Liver (tissue), 9 donors: Measurements from ENCODE around the gene ZNF541. TPM values are rescaled to one million over a fixed set of nuclear protein-coding genes. Genes with fewer than 3 reads are reported as not detected.

ENCODE experiments used
- DNase-seq: peaks from one replicate; pipeline ENCODE4 v3.0.0-alpha.2; 2017; ENCODE audit warnings: low spot score
- H3K27ac ChIP-seq, 2 donors: one replicate each; pipeline ENCODE4 v1.7.0; 2013; ENCODE audit warnings: inconsistent platforms in 2 of 2, low read length in 2 of 2, control low read depth in 1 of 2, low read depth in 1 of 2, mild to moderate bottlenecking in 1 of 2
- H3K27me3 ChIP-seq, 4 donors: one replicate each; pipeline versions ENCODE4 v1.6.1 to v1.7.0; 2013; ENCODE audit warnings: low read length in 3 of 4, inconsistent platforms in 1 of 4, mild to moderate bottlenecking in 1 of 4, moderate library complexity in 1 of 4; ENCODE audit not compliant: control insufficient read depth in 4 of 4, insufficient read depth in 4 of 4
- H3K36me3 ChIP-seq, 4 donors: one replicate each; pipeline versions ENCODE4 v1.6.1 to v1.7.0; 2013; ENCODE audit warnings: low read length in 3 of 4, mild to moderate bottlenecking in 3 of 4, low read depth in 1 of 4, moderate library complexity in 1 of 4; ENCODE audit not compliant: control insufficient read depth in 4 of 4, insufficient read depth in 3 of 4
- H3K4me1 ChIP-seq, 4 donors: one replicate each; pipeline versions ENCODE4 v1.6.1 to v1.7.0; 2013; ENCODE audit warnings: low read length in 3 of 4, mild to moderate bottlenecking in 3 of 4, moderate library complexity in 1 of 4; ENCODE audit not compliant: control insufficient read depth in 4 of 4, insufficient read depth in 4 of 4
- H3K4me3 ChIP-seq, 3 donors: one replicate each; pipeline versions ENCODE4 v1.6.1 to v1.7.0; 2013; ENCODE audit warnings: low read length in 3 of 3, control low read depth in 1 of 3, low read depth in 1 of 3, mild to moderate bottlenecking in 1 of 3
- H3K9ac ChIP-seq, 2 donors: one replicate each; pipeline ENCODE4 v1.7.0; 2013; ENCODE audit warnings: low read length in 2 of 2, mild to moderate bottlenecking in 2 of 2, moderate library complexity in 2 of 2, control low read depth in 1 of 2, low read depth in 1 of 2
- H3K9me3 ChIP-seq, 4 donors: one replicate each; pipeline versions ENCODE4 v1.6.1 to v1.7.0; 2013; ENCODE audit warnings: low read length in 3 of 4; ENCODE audit not compliant: control insufficient read depth in 4 of 4
- ATF3 ChIP-seq: IDR thresholded peaks from 2 replicates; pipeline ENCODE4 v1.6.1; 2016; ENCODE audit warnings: antibody characterized with exemption
- CTCF ChIP-seq: fragments of 150-350 bp; IDR thresholded peaks from 2 replicates; pipeline ENCODE4 v1.5.1; 2017; ENCODE audit warnings: improper control_type of control experiment, low read depth, low read length; ENCODE audit not compliant: missing input control
- EGR1 ChIP-seq, 2 donors: IDR thresholded peaks; 2 replicates each; pipeline ENCODE4 v1.6.1; 2016 to 2018; ENCODE audit warnings: antibody characterized with exemption in 2 of 2, low read depth in 2 of 2
- FOXA1 ChIP-seq: IDR thresholded peaks from 2 replicates; pipeline ENCODE4 v1.6.1; 2016; ENCODE audit warnings: antibody characterized with exemption
- FOXA2 ChIP-seq: IDR thresholded peaks from 2 replicates; pipeline ENCODE4 v1.6.1; 2016; ENCODE audit warnings: antibody characterized with exemption
- GABPA ChIP-seq, 2 donors: IDR thresholded peaks in 1 of 2; conservative IDR thresholded peaks in 1 of 2; 2 replicates each; pipeline ENCODE4 v1.6.1; 2016; ENCODE audit warnings: antibody characterized with exemption in 2 of 2, mild to moderate bottlenecking in 1 of 2, moderate library complexity in 1 of 2
- HNF4A ChIP-seq, 2 donors: conservative IDR thresholded peaks; 2 replicates each; pipeline ENCODE4 v1.6.1; 2016; ENCODE audit warnings: antibody characterized with exemption in 2 of 2, mild to moderate bottlenecking in 2 of 2
- HNF4G ChIP-seq: IDR thresholded peaks from 2 replicates; pipeline ENCODE4 v1.6.1; 2016; ENCODE audit warnings: antibody characterized with exemption
- JUND ChIP-seq, 2 donors: IDR thresholded peaks; 2 replicates each; pipeline ENCODE4 v1.6.1; 2016; ENCODE audit warnings: antibody characterized with exemption in 2 of 2
- MAX ChIP-seq: IDR thresholded peaks from 2 replicates; pipeline ENCODE4 v1.6.1; 2016; ENCODE audit warnings: antibody characterized with exemption
- NR2F2 ChIP-seq: IDR thresholded peaks from 2 replicates; pipeline ENCODE4 v1.6.1; 2016; ENCODE audit warnings: antibody characterized with exemption
- RAD21 ChIP-seq, 2 donors: IDR thresholded peaks; 2 replicates each; pipeline ENCODE4 v1.6.1; 2016; ENCODE audit warnings: antibody characterized with exemption in 2 of 2, mild to moderate bottlenecking in 2 of 2
- REST ChIP-seq: IDR thresholded peaks from 2 replicates; pipeline ENCODE4 v1.6.1; 2016; ENCODE audit warnings: antibody characterized with exemption, mild to moderate bottlenecking
- RXRA ChIP-seq, 2 donors: IDR thresholded peaks; 2 replicates each; pipeline ENCODE4 v1.6.1; 2017 to 2018; ENCODE audit warnings: antibody characterized with exemption in 2 of 2, mild to moderate bottlenecking in 1 of 2
- SP1 ChIP-seq: IDR thresholded peaks from 2 replicates; pipeline ENCODE4 v1.6.1; 2018; ENCODE audit warnings: antibody characterized with exemption, mild to moderate bottlenecking
- TAF1 ChIP-seq: conservative IDR thresholded peaks from 2 replicates; pipeline ENCODE4 v1.6.1; 2016; ENCODE audit warnings: antibody characterized with exemption, mild to moderate bottlenecking
- YY1 ChIP-seq: IDR thresholded peaks from 2 replicates; pipeline ENCODE4 v1.6.1; 2016; ENCODE audit warnings: antibody characterized with exemption, mild to moderate bottlenecking
- ZBTB33 ChIP-seq: IDR thresholded peaks from 2 replicates; pipeline ENCODE4 v1.6.1; 2016; ENCODE audit warnings: antibody characterized with exemption
- WGBS: extraction: QIAGEN DNeasy Blood & Tissue Kit; methylation state at CpG from one replicate; pipeline ENCODE4 v1.1.7; 2013; 5-methylcytosine and 5-hydroxymethylcytosine counted together
- polyA plus RNA-seq, 2 donors: library from polyadenylated mRNA; stranded (reverse) in 1 of 2; unstranded in 1 of 2; fragments of 200-250 nt in 1 of 2; fragments of >200 nt in 1 of 2; fragmentation: Nextera tagmentation in 1 of 2; extraction: Ambion mirVana in 1 of 2; gene quantifications; one replicate each; pipeline versions ENCODE4 v1.2.1 to v1.2.3, GENCODE V29; 2013 to 2015
- total RNA-seq, 2 donors: library from RNA; depleted of rRNA; stranded (reverse); fragments of >200 nt; gene quantifications; one replicate each; pipeline ENCODE4 v1.2.3, GENCODE V29; 2014
- donor health status: healthy.
- donor health status: healthy.
- donor health status: healthy.
- donor health status: healthy.
- donor health status: healthy.

Gene ZNF541
- total and polyA plus RNA-seq, 4 donors, result 0.05 to 0.09 (median 0.08) TPM; not detected in 1

GRCh38 chr19:47608074-47608918, 35.3 kb upstream of the ZNF541 start:
- Histone ChIP-seq H3K4me1 (peaks cover 8 to 28% (median 16%) of the 10 kb centered on the region in 4 donors), H3K36me3 (no peaks in the 10 kb centered on the region), H3K27me3 (no peaks in the 10 kb centered on the region), H3K9me3 (no peaks in the 10 kb centered on the region), H3K27ac (peak overlapping the region; percentile 96 to 99), H3K9ac (peak overlapping the region; percentile 85 to 99), H3K4me3 (peak overlapping the region; percentile 74 to 95 (median 94))
- peak; percentile 95 for DNase-seq
- under 1% methylated on average over 94 of the region's 94 CpGs for WGBS
- peak; percentile 14 for TF ChIP-seq CTCF
- TF ChIP-seq ATF3, result no peak
- TF ChIP-seq TAF1, result no peak
- no peak for TF ChIP-seq HNF4A (conservative IDR thresholded peaks at IDR 0.05)
- no peak for TF ChIP-seq FOXA2
- no peak for TF ChIP-seq NR2F2
- TF ChIP-seq EGR1 (IDR thresholded peaks at IDR 0.05; ENCODE audit: low read depth in 2 of 2), result no peak
- no peak for TF ChIP-seq HNF4G
- peak in 1 of 2 donors; percentile 42 for TF ChIP-seq RAD21 (IDR thresholded peaks at IDR 0.05)
- TF ChIP-seq GABPA (IDR thresholded peaks at IDR 0.05 in 1 of 2, conservative IDR thresholded peaks at IDR 0.05 in 1 of 2), result no peak
- TF ChIP-seq SP1, result no peak
- no peak for TF ChIP-seq ZBTB33
- no peak for TF ChIP-seq YY1
- no peak for TF ChIP-seq FOXA1
- no peak for TF ChIP-seq MAX
- TF ChIP-seq REST, result peak; percentile 13
- TF ChIP-seq RXRA (IDR thresholded peaks at IDR 0.05), result no peak
- TF ChIP-seq JUND (IDR thresholded peaks at IDR 0.05), result no peak
